H9 (cell line): ENCODE measurements around the gene TRIP10. TPM values are rescaled to one million over a fixed set of nuclear protein-coding genes. Genes with fewer than 3 reads are reported as not detected.

Experiments
- DNase-seq: peaks from one replicate; pipeline ENCODE4 v3.0.0-alpha.2; 2017
- H2AFZ ChIP-seq: one replicate; pipeline ENCODE4 v1.6.1; 2013; ENCODE audit warnings: mild to moderate bottlenecking, low read length, control low read depth, moderate library complexity
- H2AK5ac ChIP-seq: 2 replicates; pipeline ENCODE4 v1.6.1; 2013; ENCODE audit warnings: low read length, control low read depth, mixed read lengths; ENCODE audit not compliant: insufficient read length
- H2BK120ac ChIP-seq: one replicate; pipeline ENCODE4 v1.6.1; 2013; ENCODE audit warnings: low read depth, mild to moderate bottlenecking, low read length, control low read depth, inconsistent platforms; ENCODE audit not compliant: poor library complexity, severe bottlenecking
- H2BK12ac ChIP-seq: 2 replicates; pipeline ENCODE4 v1.6.1; 2013; ENCODE audit warnings: low read length, control low read depth, mixed read lengths, low read depth; ENCODE audit not compliant: insufficient read length
- H2BK15ac ChIP-seq: 2 replicates; pipeline ENCODE4 v1.6.1; 2013; ENCODE audit warnings: low read depth, low read length, control low read depth
- H2BK20ac ChIP-seq: one replicate; pipeline ENCODE4 v1.6.1; 2013; ENCODE audit warnings: low read depth, mild to moderate bottlenecking, low read length, control low read depth, inconsistent platforms; ENCODE audit not compliant: poor library complexity, severe bottlenecking
- H2BK5ac ChIP-seq: 2 replicates; pipeline ENCODE4 v1.6.1; 2013; ENCODE audit warnings: low read length, control low read depth, mixed read lengths; ENCODE audit not compliant: insufficient read length
- H3K14ac ChIP-seq: 2 replicates; pipeline ENCODE4 v1.6.1; 2013; ENCODE audit warnings: low read length, control low read depth; ENCODE audit not compliant: insufficient read depth
- H3K18ac ChIP-seq: 2 replicates; pipeline ENCODE4 v1.6.1; 2013; ENCODE audit warnings: low read depth, mild to moderate bottlenecking, mixed read lengths, low read length, control low read depth; ENCODE audit not compliant: insufficient read length
- H3K23ac ChIP-seq: 2 replicates; pipeline ENCODE4 v1.6.1; 2013; ENCODE audit warnings: low read length, control low read depth, mixed read lengths, low read depth; ENCODE audit not compliant: insufficient read length
- H3K23me2 ChIP-seq: 2 replicates; pipeline ENCODE4 v1.6.1; 2013; ENCODE audit warnings: low read depth, mild to moderate bottlenecking, mixed read lengths, low read length, control low read depth; ENCODE audit not compliant: insufficient read length, poor library complexity, severe bottlenecking
- H3K27ac ChIP-seq: 2 replicates; pipeline ENCODE4 v1.5.1; 2013; ENCODE audit warnings: low read length, control low read depth, mixed read lengths, low read depth; ENCODE audit not compliant: insufficient read length
- H3K27me3 ChIP-seq: 2 replicates; pipeline ENCODE4 v1.6.1; 2013; ENCODE audit warnings: low read length, control low read depth, inconsistent platforms; ENCODE audit not compliant: insufficient read depth
- H3K4ac ChIP-seq: 2 replicates; pipeline ENCODE4 v1.6.1; 2013; ENCODE audit warnings: low read depth, mild to moderate bottlenecking, control low read depth, inconsistent platforms, low read length, moderate library complexity
- H3K4me1 ChIP-seq: 2 replicates; pipeline ENCODE4 v1.6.1; 2013; ENCODE audit warnings: low read length, control low read depth, inconsistent platforms; ENCODE audit not compliant: insufficient read depth
- H3K4me2 ChIP-seq: 2 replicates; pipeline ENCODE4 v1.6.1; 2013; ENCODE audit warnings: low read length, control low read depth, mixed read lengths; ENCODE audit not compliant: insufficient read length, insufficient read depth
- H3K56ac ChIP-seq: 2 replicates; pipeline ENCODE4 v1.6.1; 2013; ENCODE audit warnings: low read depth, mild to moderate bottlenecking, mixed read lengths, low read length, control low read depth; ENCODE audit not compliant: insufficient read length
- H3K79me1 ChIP-seq: 2 replicates; pipeline ENCODE4 v1.6.1; 2013; ENCODE audit warnings: low read depth, mild to moderate bottlenecking, moderate library complexity, low read length, control low read depth, inconsistent platforms; ENCODE audit not compliant: insufficient read depth, poor library complexity, severe bottlenecking
- H3K79me2 ChIP-seq: 2 replicates; pipeline ENCODE4 v1.6.1; 2013; ENCODE audit warnings: low read length, control low read depth, inconsistent platforms; ENCODE audit not compliant: insufficient read depth
- H3K9ac ChIP-seq: 2 replicates; pipeline ENCODE4 v1.6.1; 2013; ENCODE audit warnings: low read length, control low read depth, mixed read lengths; ENCODE audit not compliant: insufficient read length; ENCODE audit errors: extremely low read depth
- H3K9me3 ChIP-seq: one replicate; pipeline ENCODE4 v1.6.1; 2013; ENCODE audit warnings: low read depth, low read length, inconsistent platforms; ENCODE audit not compliant: control insufficient read depth
- H3T11ph ChIP-seq: one replicate; pipeline ENCODE4 v1.6.1; 2013; ENCODE audit warnings: mild to moderate bottlenecking, low read length, control low read depth, inconsistent platforms
- H4K20me1 ChIP-seq: one replicate; pipeline ENCODE4 v1.6.1; 2013; ENCODE audit not compliant: control insufficient read depth, insufficient read length, insufficient read depth
- H4K5ac ChIP-seq: 2 replicates; pipeline ENCODE4 v1.6.1; 2013; ENCODE audit warnings: low read depth, mild to moderate bottlenecking, mixed read lengths, low read length, control low read depth; ENCODE audit not compliant: insufficient read length
- H4K8ac ChIP-seq: replicated peaks from 2 replicates; pipeline ENCODE4 v1.6.1; 2013; ENCODE audit warnings: low read length, control low read depth, mixed read lengths, low read depth; ENCODE audit not compliant: insufficient read length
- H4K91ac ChIP-seq: 2 replicates; pipeline ENCODE4 v1.6.1; 2013; ENCODE audit warnings: low read depth, mild to moderate bottlenecking, moderate library complexity, mixed read lengths, low read length, control low read depth; ENCODE audit not compliant: insufficient read length
- H3K27ac Mint-ChIP-seq, 3 experiments: 2 replicates in 2 of 3; 3 replicates in 1 of 3; pipeline ENCODE4 v1.8.0; 2020 to 2021; ENCODE audit warnings: mixed read lengths in 3 of 3, mild to moderate bottlenecking in 1 of 3, moderate library complexity in 1 of 3
- H3K27me3 Mint-ChIP-seq: 2 replicates; pipeline ENCODE4 v1.8.0; 2021; ENCODE audit warnings: low read depth, mild to moderate bottlenecking, moderate library complexity, mixed read lengths
- H3K36me3 Mint-ChIP-seq, 3 experiments: 2 replicates in 2 of 3; 3 replicates in 1 of 3; pipeline ENCODE4 v1.8.0; 2020 to 2021; ENCODE audit warnings: low read depth in 3 of 3, mixed read lengths in 3 of 3; ENCODE audit not compliant: insufficient read depth in 1 of 3
- H3K4me1 Mint-ChIP-seq, 2 experiments: 2 replicates each; pipeline ENCODE4 v1.8.0; 2020; ENCODE audit warnings: mixed read lengths in 2 of 2
- H3K4me3 Mint-ChIP-seq, 2 experiments: 2 replicates in 1 of 2; 3 replicates in 1 of 2; pipeline ENCODE4 v1.8.0; 2020 to 2021; ENCODE audit warnings: mild to moderate bottlenecking in 2 of 2, mixed read lengths in 2 of 2, moderate library complexity in 1 of 2
- H3K9me3 Mint-ChIP-seq, 2 experiments: 2 replicates in 1 of 2; 3 replicates in 1 of 2; pipeline ENCODE4 v1.8.0; 2020; ENCODE audit warnings: mild to moderate bottlenecking in 2 of 2, mixed read lengths in 2 of 2, moderate library complexity in 1 of 2
- WGBS: extraction: QIAGEN DNeasy Blood & Tissue Kit; methylation state at CpG from one replicate; pipeline ENCODE4 v1.1.7; 2013; ENCODE audit warnings: missing lambda C conversion rate, low lambda C conversion rate, mixed read lengths; ENCODE audit not compliant: insufficient read length; ENCODE audit errors: extremely low coverage; 5-methylcytosine and 5-hydroxymethylcytosine counted together
- total RNA-seq: library from RNA; stranded (reverse); gene quantifications from 2 replicates; pipeline ENCODE4 v1.2.1, GENCODE V29; 2021
- TF ChIP-seq, protein P1 (sequence below): fragments of 200-600 bp; sonication (generic); conservative IDR thresholded peaks from 3 replicates; pipeline ENCODE4 v1.8.0; 2021; ENCODE audit warnings: antibody characterized with exemption, mild to moderate bottlenecking

The TRIP10 gene
- total RNA-seq, 1 experiment from 2014 or later: 56.4 TPM

DNA sequence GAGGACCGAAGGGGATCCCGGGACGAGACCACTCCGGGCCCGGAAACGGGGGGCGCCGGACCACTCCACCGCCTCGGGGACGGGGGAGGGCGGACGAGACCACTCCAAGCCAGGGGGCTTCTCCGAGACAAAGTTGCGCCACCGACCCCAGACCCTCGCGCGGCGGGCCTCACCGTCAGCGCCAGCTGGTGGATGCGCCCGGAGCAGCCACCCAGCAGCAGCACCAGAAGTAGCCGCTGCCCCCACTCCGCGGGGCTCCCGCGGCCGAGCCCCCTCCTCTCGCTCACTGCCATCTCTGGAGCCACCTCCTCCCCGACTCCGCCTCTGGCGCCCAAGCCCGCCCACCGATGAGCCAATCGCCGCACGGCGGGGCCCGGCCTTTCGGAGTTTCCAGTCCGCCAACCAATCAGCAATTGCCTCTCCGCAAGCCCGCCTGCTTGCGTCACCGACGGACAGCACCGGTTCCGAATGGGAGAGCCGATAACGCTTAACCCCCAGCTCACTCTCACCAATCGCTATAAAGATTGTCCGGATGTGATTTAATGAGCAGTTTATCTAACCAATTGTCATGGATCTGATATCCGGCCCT, 2.1 kb upstream of the TRIP10 start, which contains the start of gene GPR108:
Gene GPR108 (minus strand): TSS at position 297 of the 589 bp plus-strand sequence. CDS start 4 bp downstream, at position 293.
- Histone ChIP-seq H3K4me2 (peak within 1 kb of the TSS; percentile 97), H3K79me2 (no peaks in the 10 kb centered on the region; the same call in 1 of the 2 replicates), H4K8ac (no peak within 1 kb of the TSS), H2AFZ (no peak within 1 kb of the TSS), H4K91ac (no peak within 1 kb of the TSS), H3K18ac (peak within 1 kb of the TSS; percentile 98), H3K23me2 (peaks cover 25% of the 10 kb centered on the region), H3K56ac (no peak within 1 kb of the TSS), H3K27ac (peak within 1 kb of the TSS; percentile 42), H3K4me1 (peaks cover 7% of the 10 kb centered on the region; the same call in 1 of the 2 replicates), H2BK5ac (no peak within 1 kb of the TSS), H2BK20ac (no peak within 1 kb of the TSS), H2BK120ac (no peak within 1 kb of the TSS), H3K9me3 (no peaks in the 10 kb centered on the region), H3K9ac (peak within 1 kb of the TSS; percentile 72), H2BK12ac (no peak within 1 kb of the TSS), H3K23ac (no peak within 1 kb of the TSS), H4K5ac (no peak within 1 kb of the TSS), H3K27me3 (no peaks in the 10 kb centered on the region), H4K20me1 (peaks cover 2% of the 10 kb centered on the region), H3K4ac (no peak within 1 kb of the TSS), H3K79me1 (no peaks in the 10 kb centered on the region), H3K14ac (peak within 1 kb of the TSS; percentile 98), H2BK15ac (peak within 1 kb of the TSS; percentile 2; the same call in 1 of the 2 replicates), H2AK5ac (no peak within 1 kb of the TSS), H3T11ph (no peak within 1 kb of the TSS)
- H3K27me3 Mint-ChIP-seq: no peaks in the 10 kb centered on the region
- no peaks in the 10 kb centered on the region for H3K9me3 Mint-ChIP-seq
- peak within 1 kb of the TSS; percentile 95 to 98 (median 97) for H3K27ac Mint-ChIP-seq
- peak; percentile 100 for DNase-seq
- H3K4me1 Mint-ChIP-seq: peaks cover 37 to 50% of the 10 kb centered on the region in 2 experiments
- peaks cover 9 to 16% (median 12%) of the 10 kb centered on the region in 3 experiments for H3K36me3 Mint-ChIP-seq
- TF ChIP-seq, protein P1, sequence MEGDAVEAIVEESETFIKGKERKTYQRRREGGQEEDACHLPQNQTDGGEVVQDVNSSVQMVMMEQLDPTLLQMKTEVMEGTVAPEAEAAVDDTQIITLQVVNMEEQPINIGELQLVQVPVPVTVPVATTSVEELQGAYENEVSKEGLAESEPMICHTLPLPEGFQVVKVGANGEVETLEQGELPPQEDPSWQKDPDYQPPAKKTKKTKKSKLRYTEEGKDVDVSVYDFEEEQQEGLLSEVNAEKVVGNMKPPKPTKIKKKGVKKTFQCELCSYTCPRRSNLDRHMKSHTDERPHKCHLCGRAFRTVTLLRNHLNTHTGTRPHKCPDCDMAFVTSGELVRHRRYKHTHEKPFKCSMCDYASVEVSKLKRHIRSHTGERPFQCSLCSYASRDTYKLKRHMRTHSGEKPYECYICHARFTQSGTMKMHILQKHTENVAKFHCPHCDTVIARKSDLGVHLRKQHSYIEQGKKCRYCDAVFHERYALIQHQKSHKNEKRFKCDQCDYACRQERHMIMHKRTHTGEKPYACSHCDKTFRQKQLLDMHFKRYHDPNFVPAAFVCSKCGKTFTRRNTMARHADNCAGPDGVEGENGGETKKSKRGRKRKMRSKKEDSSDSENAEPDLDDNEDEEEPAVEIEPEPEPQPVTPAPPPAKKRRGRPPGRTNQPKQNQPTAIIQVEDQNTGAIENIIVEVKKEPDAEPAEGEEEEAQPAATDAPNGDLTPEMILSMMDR: no peak
- peak within 1 kb of the TSS; percentile 88 to 97 for H3K4me3 Mint-ChIP-seq
- no CpG with 5 or more reads among the region's 55 CpGs for WGBS
